ENCODE measurements around the gene TEX28.

- TF ChIP-seq CTCF (IDR thresholded peaks at IDR 0.05) (no peak), POLR2AphosphoS5 (IDR thresholded peaks at IDR 0.05) (no peak)
Measured at GRCh38 chrX:154296731-154297130, 1.8 kb upstream of the TEX28 start.
